HuH-7.5 (cell line): Measurements from ENCODE around the gene TDRD6.
A peak's percentile ranks its signal among the peaks of the same experiment; 100 is the strongest.
"Not testable (repeated sequence)": the region's sequence is repeated elsewhere in the genome, so short reads cannot be mapped to it uniquely, and the experiment has no call there.

ENCODE experiments used
- DNase-seq: peaks from one replicate; pipeline ENCODE4 v3.0.0; 2011; ENCODE audit warnings: low spot score

Gene TDRD6, protein sequence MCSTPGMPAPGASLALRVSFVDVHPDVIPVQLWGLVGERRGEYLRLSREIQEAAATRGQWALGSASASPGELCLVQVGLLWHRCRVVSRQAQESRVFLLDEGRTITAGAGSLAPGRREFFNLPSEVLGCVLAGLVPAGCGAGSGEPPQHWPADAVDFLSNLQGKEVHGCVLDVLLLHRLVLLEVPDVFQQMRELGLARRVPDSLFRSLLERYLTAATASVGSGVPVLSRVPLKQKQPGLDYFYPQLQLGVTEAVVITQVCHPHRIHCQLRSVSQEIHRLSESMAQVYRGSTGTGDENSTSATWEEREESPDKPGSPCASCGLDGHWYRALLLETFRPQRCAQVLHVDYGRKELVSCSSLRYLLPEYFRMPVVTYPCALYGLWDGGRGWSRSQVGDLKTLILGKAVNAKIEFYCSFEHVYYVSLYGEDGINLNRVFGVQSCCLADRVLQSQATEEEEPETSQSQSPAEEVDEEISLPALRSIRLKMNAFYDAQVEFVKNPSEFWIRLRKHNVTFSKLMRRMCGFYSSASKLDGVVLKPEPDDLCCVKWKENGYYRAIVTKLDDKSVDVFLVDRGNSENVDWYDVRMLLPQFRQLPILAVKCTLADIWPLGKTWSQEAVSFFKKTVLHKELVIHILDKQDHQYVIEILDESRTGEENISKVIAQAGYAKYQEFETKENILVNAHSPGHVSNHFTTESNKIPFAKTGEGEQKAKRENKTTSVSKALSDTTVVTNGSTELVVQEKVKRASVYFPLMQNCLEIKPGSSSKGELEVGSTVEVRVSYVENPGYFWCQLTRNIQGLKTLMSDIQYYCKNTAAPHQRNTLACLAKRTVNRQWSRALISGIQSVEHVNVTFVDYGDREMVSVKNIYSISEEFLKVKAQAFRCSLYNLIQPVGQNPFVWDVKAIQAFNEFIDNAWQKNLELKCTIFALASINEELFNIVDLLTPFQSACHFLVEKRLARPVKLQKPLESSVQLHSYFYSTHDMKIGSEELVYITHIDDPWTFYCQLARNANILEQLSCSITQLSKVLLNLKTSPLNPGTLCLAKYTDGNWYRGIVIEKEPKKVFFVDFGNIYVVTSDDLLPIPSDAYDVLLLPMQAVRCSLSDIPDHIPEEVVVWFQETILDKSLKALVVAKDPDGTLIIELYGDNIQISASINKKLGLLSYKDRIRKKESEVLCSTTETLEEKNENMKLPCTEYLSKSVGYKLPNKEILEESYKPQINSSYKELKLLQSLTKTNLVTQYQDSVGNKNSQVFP (N-terminal part only)

GRCh38 chr6:46687619-46688097, at the start of gene TDRD6:
TSS of gene TDRD6 (plus strand) at chr6:46687885. CDS start at chr6:46688129, 244 bp downstream.
- no peak for DNase-seq

- no peak for DNase-seq
These were observed 49.8 kb upstream of the TDRD6 start for GRCh38 chr6:46637933-46638332.

- no peak for DNase-seq
These were observed 49.0 kb upstream of the TDRD6 start for GRCh38 chr6:46638650-46639049.

DNA sequence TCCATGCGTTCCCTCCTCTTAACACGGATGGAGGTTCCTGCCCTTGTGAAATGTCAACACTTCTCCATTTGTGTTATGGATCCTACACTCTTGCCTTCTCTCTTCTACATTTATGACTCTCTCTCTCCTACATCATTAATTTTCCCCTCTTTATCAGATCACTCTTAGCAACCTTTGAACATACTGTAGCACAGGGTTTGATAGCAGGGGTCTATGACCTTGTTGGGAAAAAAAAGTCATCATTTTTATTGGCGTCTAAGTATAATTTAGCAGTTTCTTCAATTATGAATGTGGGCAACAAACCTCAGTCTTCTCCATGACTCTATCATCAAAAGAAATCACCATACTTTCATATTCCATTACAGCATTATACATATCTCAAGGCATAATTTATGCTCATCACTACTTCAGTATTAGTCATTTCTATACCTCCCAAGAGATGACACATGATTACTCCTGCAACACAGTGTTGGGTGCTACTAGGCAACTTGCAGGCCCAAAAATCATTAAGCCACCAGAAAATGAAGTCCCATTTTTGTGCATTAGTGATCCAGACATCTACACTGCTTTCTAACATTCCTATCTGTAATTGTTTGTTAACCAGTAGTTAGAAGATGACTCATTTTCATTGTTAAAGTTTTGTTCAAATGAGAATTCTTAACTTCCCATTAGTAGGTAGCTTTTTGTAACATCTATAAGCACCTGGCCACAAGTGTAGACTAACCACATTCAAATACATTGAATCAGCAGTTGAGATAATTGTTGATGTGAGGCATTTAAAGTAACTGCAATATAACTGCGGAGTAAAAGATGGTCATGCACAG, 44.5 kb upstream of the TDRD6 start:
- no peak for DNase-seq

DNA sequence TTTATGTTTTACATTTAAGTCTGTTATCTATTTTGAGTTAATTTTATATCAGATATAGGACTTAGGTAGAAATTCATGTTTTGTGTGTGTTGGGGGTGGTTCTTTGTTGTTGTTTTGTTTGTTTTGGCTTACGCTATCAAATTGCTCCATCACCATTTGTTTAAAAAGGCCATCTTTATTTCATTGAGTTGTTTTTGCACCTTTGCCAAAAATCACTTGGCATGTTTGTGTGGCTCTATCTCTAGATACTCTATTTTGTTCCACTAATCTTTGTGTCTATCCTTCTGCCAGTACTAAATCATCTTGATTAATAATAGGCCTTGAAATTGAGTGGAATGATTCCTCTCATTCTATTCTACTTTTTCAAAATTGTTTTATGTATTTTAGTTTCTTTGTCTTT, 42.4 kb upstream of the TDRD6 start:
- no peak for DNase-seq

DNA sequence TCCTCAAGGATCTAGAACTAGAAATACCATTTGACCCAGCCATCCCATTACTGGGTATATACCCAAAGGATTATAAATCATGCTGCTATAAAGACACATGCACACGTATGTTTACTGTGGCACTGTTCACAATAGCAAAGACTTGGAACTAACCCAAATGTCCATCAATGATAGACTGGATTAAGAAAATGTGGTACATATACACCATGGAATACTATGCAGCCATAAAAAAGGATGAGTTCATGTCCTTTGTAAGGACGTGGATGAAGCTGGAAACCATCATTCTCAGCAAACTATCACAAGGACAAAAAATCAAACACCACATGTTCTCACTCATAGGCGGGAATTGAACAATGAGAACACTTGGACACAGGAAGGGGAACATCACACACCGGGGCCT, 39.6 kb upstream of the TDRD6 start:
- not testable (repeated sequence) for DNase-seq

DNA sequence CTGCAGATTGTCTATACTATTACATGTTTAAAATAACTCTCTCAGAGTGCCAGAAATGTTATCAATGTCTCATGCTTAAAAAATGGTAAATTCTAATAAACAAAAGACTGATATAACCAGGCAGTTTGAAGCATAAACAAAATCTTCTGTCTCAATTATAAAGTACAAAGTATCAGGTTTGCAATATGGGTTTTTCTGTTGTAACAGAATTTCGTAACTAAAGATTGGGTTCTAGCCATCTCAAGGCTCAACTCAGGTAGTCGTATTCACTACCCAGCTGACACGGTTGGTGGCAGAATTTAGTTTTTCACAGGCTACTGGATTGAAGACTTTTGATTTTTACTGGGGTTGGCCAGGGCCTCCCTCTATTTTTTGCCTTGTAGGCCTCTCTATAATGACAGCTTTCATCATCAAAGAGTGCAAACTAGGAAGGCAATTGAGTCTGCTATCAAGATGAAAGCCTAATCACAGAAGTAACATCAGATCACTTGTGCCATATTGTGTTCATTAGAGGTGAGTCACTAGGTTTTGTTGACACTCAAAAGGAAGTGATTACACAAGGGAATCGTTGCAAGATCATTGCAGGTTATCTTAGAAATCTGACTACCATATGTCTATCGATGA, 38.7 kb upstream of the TDRD6 start:
- no peak for DNase-seq

GRCh38 chr6:46651006-46651405, 36.7 kb upstream of the TDRD6 start:
- no peak for DNase-seq

DNA sequence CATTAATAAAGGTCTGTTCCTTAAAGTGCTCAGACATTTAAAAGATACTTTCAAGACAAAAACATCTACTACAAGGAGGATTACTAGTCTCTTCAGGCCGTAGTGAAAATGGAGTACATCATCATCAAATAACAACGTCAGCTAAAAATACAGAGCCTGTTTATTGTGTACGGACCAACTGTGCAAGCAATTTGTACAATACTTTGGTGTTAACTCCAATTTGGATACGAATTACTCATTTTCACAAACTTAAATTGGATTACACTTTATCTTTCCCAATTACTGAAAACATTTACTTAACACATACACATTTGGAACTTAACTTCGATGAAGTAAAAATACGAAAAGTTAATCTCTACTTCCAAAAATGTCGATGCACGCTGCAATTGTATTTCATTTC, 35.9 kb upstream of the TDRD6 start:
- DNase-seq, result no peak

DNA sequence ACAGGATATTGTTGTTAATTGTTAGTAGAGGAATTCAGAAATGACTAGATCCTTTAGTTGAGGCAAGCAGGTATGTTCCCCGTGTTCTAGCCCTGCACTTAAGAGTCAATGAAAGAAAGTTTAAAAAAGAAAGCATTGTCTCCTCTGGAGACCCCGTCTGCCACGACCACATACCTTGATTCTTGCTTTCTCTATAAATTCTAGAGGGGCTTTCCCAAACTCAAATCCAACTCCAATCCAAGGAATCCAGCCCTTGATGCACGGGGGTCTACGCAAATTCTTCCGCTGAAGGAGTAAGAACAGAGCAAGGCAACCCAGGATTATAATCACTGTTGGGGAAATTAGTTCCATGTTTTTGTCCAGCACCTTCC, 35.5 kb upstream of the TDRD6 start:
- no peak for DNase-seq

GRCh38 chr6:46652603-46653438, 34.9 kb upstream of the TDRD6 start, which contains the start of the genes CYP39A1 and SLC25A27:
TSS of gene CYP39A1 (minus strand) at chr6:46652818. CDS start at chr6:46652582, 236 bp downstream.
TSS of gene SLC25A27 (plus strand) at chr6:46652975. CDS start at chr6:46653193, 218 bp downstream.
- peak; percentile 57 for DNase-seq

GRCh38 chr6:46653439-46654195, 34.1 kb upstream of the TDRD6 start:
- no peak for DNase-seq

DNA sequence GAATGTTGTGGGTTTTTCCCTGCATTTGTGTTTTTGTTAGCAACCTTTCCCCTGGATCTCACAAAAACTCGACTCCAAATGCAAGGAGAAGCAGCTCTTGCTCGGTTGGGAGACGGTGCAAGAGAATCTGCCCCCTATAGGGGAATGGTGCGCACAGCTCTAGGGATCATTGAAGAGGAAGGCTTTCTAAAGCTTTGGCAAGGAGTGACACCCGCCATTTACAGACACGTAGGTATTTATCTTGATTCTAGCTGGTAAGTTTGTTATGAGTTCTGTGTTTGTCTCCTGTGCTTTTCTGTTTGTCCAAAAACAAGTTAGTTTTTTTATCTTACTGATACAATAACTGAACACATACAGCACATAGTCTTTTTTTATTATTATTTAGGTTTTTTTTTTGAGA, 31.9 kb upstream of the TDRD6 start:
- no peak for DNase-seq

DNA sequence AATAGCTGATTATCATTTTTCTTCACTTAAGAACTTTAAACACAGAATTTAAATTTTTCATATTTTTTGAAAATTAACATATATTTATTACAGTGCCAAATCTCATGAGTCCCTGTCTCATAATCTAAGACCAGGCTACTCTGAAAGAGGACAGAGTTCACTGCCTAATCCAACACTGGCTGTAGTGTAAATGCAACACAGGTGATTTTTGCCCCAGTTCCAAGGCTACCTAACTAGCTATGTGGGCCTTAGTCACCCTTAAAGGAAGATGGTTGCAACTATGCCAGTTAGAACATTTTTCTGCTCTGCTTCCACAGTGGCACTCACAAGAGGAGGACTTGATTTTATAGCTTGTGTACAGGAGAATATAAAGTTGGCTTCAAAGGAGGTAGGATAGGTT, 30.0 kb upstream of the TDRD6 start:
- no peak for DNase-seq

- DNase-seq, result no peak
These were observed 26.2 kb upstream of the TDRD6 start for GRCh38 chr6:46661483-46661882.

DNA sequence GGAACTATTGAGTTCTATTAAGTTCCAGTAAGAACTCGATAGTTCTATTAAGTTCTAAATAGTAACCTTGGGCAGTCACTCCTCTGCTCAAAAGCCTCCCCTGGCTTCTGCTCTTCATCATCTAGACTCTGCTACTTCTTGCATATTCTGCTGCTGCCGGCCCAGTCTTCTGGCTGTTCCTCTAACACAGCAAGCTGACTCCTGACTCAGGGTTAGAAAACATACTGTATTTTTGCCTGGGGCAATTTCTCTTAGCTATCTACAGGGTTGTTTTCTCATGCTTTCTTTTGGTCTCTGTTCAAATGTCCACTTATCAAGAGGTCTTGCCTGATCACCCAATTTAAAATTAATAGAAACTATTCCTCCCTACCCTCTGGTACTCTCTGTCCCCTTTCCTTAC, 20.3 kb upstream of the TDRD6 start:
- DNase-seq, result no peak

- no peak for DNase-seq
These were observed 13.3 kb upstream of the TDRD6 start for GRCh38 chr6:46674410-46674809.

GRCh38 chr6:46676604-46677313, 10.9 kb upstream of the TDRD6 start:
- DNase-seq, result no peak
